Vagina (tissue), 2 donors: ENCODE results near the gene IPMK. TPM values are rescaled to one million over a fixed set of nuclear protein-coding genes. Genes with fewer than 3 reads are reported as not detected.

Source experiments
- DNase-seq, 2 donors: peaks; one replicate each; pipeline ENCODE4 v3.0.0-alpha.2; 2017; ENCODE audit errors: extremely low spot score in 2 of 2
- H3K27ac ChIP-seq: fragments of 200-600 bp; sonication (generic); one replicate; pipeline ENCODE4 v1.5.1; 2019
- H3K27me3 ChIP-seq: fragments of 200-600 bp; sonication (generic); one replicate; pipeline ENCODE4 v1.5.1; 2019
- H3K36me3 ChIP-seq, 2 donors: fragments of 200-600 bp; sonication (generic); one replicate each; pipeline ENCODE4 v1.5.1; 2017 to 2019
- H3K4me1 ChIP-seq: fragments of 200-600 bp; sonication (generic); one replicate; pipeline ENCODE4 v1.5.1; 2019
- H3K4me3 ChIP-seq, 2 donors: fragments of 200-600 bp; sonication (generic); 1 replicate in 1 of 2; 2 replicates in 1 of 2; pipeline ENCODE4 v1.5.1; 2016 to 2019
- H3K9me3 ChIP-seq: fragments of 200-600 bp; sonication (generic); one replicate; pipeline ENCODE4 v1.5.1; 2019
- POLR2A ChIP-seq, 2 donors: fragments of 450-650 bp; IDR thresholded peaks; one replicate each; pipeline ENCODE4 v1.6.1; 2017; ENCODE audit warnings: antibody characterized with exemption in 2 of 2, mild to moderate bottlenecking in 2 of 2, moderate library complexity in 2 of 2
- POLR2AphosphoS5 ChIP-seq, 2 donors: sonication (generic); formaldehyde crosslinking; IDR thresholded peaks; one replicate each; pipeline ENCODE4 v1.9.0; 2017; ENCODE audit warnings: antibody characterized with exemption in 2 of 2, mild to moderate bottlenecking in 2 of 2, low read depth in 1 of 2; ENCODE audit not compliant: insufficient read depth in 1 of 2
- intact Hi-C: fragments of 100-400 bp; cut with DNase I; formaldehyde crosslinking; loops from one replicate; pipeline ENCODE4 v1.15.1; 2023
- total RNA-seq: library from RNA; depleted of rRNA; stranded (reverse); fragments of >200 nt; gene quantifications from one replicate; pipeline ENCODE4 v1.2.3, GENCODE V29; 2016
- TF ChIP-seq, protein P1 (sequence below), 3 experiments: fragments of 450-650 bp in 2 of 3; fragments of 200-600 bp in 1 of 3; sonication (generic) in 1 of 3; IDR thresholded peaks; one replicate each; pipeline ENCODE4 v1.5.1; 2017 to 2019; ENCODE audit warnings: antibody characterized with exemption in 3 of 3, mild to moderate bottlenecking in 2 of 3, moderate library complexity in 2 of 3

IPMK gene
- total RNA-seq, 1 donor from 2014 or later, result 6.1 TPM

DNA sequence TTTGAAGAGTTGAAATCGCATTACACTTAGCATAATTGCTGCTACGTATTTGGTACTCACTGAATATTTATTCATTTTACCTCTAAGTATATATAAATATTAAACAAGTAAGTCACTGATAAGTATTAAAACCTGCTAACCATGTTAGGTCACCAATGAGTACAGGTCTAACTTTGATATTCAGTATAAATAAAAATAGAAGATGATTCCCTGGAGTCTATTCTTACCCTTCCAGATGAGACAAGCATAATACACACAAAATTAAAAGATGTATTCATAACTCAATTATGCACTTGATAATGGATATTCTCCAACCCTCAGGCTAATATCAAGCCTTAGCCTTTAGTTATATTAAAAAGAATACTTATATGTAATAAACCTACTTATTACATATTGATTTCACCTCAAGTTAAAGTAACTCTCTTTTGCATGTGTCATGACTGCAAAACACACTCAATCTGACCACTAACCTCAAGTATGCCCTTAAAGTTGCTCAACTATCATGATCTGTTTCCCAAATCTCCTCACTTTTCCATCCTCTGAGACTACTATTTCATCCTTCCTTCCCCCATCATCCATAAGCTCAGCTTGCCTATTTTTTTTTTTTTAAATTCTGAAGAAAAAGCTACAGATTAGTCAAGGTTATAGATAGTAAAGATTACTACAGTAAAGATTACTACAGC lies 46.8 kb downstream of the IPMK start:
- no peak for DNase-seq
- H3K27me3 ChIP-seq, result no peaks in the 10 kb centered on the region
- TF ChIP-seq, protein P1, sequence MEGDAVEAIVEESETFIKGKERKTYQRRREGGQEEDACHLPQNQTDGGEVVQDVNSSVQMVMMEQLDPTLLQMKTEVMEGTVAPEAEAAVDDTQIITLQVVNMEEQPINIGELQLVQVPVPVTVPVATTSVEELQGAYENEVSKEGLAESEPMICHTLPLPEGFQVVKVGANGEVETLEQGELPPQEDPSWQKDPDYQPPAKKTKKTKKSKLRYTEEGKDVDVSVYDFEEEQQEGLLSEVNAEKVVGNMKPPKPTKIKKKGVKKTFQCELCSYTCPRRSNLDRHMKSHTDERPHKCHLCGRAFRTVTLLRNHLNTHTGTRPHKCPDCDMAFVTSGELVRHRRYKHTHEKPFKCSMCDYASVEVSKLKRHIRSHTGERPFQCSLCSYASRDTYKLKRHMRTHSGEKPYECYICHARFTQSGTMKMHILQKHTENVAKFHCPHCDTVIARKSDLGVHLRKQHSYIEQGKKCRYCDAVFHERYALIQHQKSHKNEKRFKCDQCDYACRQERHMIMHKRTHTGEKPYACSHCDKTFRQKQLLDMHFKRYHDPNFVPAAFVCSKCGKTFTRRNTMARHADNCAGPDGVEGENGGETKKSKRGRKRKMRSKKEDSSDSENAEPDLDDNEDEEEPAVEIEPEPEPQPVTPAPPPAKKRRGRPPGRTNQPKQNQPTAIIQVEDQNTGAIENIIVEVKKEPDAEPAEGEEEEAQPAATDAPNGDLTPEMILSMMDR (IDR thresholded peaks at IDR 0.05), result no peak
- TF ChIP-seq POLR2AphosphoS5 (IDR thresholded peaks at IDR 0.05; ENCODE audit: insufficient read depth in 1 of 2, low read depth in 1 of 2) (no peak), POLR2A (IDR thresholded peaks at IDR 0.05) (no peak)
- H3K4me1 ChIP-seq, result no peaks in the 10 kb centered on the region
- no peak overlapping the region for H3K4me3 ChIP-seq
- H3K27ac ChIP-seq, result no peak overlapping the region
- no peaks in the 10 kb centered on the region for H3K9me3 ChIP-seq
- H3K36me3 ChIP-seq, result no peaks in the 10 kb centered on the region
- intact Hi-C loops, result no loop called here

DNA sequence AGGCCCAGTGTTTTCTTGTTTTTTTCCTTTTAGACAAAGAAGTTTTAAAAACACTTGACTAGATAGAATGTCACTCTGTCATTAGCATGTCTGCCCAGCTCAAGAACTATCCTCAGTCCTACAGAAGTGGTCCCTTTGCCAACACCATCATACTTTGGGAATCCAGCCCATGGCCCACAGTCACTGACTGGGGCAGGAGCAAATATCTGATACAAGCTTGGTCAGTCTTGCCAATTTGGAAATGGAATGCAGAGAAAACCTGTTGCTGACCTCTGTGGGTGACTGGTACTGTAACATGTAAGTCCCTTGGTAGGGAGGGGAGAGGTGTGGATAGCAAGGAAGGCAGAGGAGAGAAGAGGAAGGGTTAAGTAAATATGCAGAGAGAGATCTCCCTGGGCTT lies 47.8 kb downstream of the IPMK start:
- Histone ChIP-seq H3K27ac (no peak overlapping the region), H3K27me3 (no peaks in the 10 kb centered on the region), H3K4me3 (no peak overlapping the region), H3K36me3 (no peaks in the 10 kb centered on the region), H3K4me1 (no peaks in the 10 kb centered on the region), H3K9me3 (no peaks in the 10 kb centered on the region)
- no peak for DNase-seq
- intact Hi-C loops, result no loop called here
- TF ChIP-seq POLR2A (IDR thresholded peaks at IDR 0.05), result no peak
- no peak for TF ChIP-seq POLR2AphosphoS5 (IDR thresholded peaks at IDR 0.05; ENCODE audit: insufficient read depth in 1 of 2, low read depth in 1 of 2)
- TF ChIP-seq, protein P1 (IDR thresholded peaks at IDR 0.05), result no peak

DNA sequence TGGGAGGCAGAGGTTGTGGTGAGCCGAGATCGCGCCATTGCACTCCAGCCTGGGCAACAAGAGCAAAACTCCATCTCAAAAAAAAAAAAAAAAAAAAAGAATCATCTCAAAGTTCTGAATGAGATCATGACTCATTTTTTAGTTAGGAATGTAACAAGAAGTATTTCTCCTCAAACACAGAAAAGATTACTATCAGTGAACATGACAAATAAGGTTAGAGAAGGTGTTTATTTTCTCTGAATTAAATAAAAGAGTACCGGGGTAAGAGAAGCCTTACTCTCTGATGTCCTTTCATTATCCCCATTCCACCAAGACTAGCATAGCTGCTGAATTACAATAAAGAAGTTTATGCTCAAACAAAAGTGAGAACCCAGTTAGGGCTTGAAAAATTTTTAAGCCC lies 50.1 kb downstream of the IPMK start:
- Histone ChIP-seq H3K9me3 (no peaks in the 10 kb centered on the region), H3K36me3 (no peaks in the 10 kb centered on the region), H3K4me3 (no peak overlapping the region), H3K4me1 (no peaks in the 10 kb centered on the region), H3K27me3 (no peaks in the 10 kb centered on the region), H3K27ac (no peak overlapping the region)
- TF ChIP-seq POLR2AphosphoS5 (IDR thresholded peaks at IDR 0.05; ENCODE audit: insufficient read depth in 1 of 2, low read depth in 1 of 2), result no peak
- intact Hi-C loops, result no loop called here
- DNase-seq, result no peak

DNA sequence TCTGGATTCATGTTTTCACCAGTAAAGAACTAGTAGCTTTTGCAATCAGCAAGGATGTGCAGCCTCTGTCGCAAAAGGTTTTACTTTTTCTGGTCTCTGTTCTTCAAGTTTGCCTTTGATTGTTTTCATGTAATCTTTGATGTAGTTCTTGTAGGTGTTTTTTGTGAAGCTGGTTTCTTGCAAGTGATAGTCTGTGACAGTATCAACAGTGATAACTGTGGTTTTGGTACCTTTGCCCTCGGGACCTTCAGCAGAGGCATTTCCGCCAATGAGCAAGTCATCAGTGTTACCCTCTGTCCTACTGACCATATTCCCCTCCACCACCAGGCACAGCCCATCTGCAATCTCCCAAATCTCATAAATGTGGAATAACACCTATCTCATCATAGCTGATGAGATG lies 55.1 kb downstream of the IPMK start:
- intact Hi-C loops, result no loop called here
- no peak overlapping the region for H3K27ac ChIP-seq
- no peak for DNase-seq
- H3K36me3 ChIP-seq, result no peaks in the 10 kb centered on the region
- H3K27me3 ChIP-seq, result no peaks in the 10 kb centered on the region
- H3K9me3 ChIP-seq, result no peaks in the 10 kb centered on the region
- no peak for TF ChIP-seq POLR2A (IDR thresholded peaks at IDR 0.05)
- TF ChIP-seq, protein P1 (IDR thresholded peaks at IDR 0.05), result no peak
- no peak for TF ChIP-seq POLR2AphosphoS5 (IDR thresholded peaks at IDR 0.05; ENCODE audit: insufficient read depth in 1 of 2, low read depth in 1 of 2)
- no peak overlapping the region for H3K4me3 ChIP-seq
- no peaks in the 10 kb centered on the region for H3K4me1 ChIP-seq

DNA sequence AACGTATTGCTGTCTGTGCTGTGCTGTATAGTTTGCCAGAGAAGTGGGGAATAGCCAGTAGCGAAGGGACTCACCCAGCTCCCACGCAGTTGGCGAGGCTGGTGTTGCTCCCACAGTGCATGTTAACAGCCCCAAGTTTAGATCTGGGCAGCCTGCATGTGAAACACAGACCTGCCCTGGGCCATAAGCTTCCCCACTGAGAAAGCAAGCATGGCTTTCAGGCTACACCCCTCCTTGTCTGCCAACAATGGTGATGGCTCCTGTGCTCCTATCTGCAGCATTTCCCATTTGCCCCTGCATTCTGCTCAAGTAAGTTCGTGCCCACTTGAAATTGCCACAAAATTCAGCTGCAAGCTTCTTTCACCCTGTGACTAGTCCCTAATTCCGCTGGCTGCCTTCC lies 57.5 kb downstream of the IPMK start:
- TF ChIP-seq, protein P1 (IDR thresholded peaks at IDR 0.05), result no peak
- no peak for TF ChIP-seq POLR2A (IDR thresholded peaks at IDR 0.05)
- no peak for TF ChIP-seq POLR2AphosphoS5 (IDR thresholded peaks at IDR 0.05; ENCODE audit: insufficient read depth in 1 of 2, low read depth in 1 of 2)
- Histone ChIP-seq H3K27ac (no peak overlapping the region), H3K27me3 (no peaks in the 10 kb centered on the region), H3K4me3 (no peak overlapping the region), H3K36me3 (no peaks in the 10 kb centered on the region), H3K9me3 (no peaks in the 10 kb centered on the region), H3K4me1 (no peaks in the 10 kb centered on the region)
- intact Hi-C loops, result no loop called here
- no peak for DNase-seq
